ENCODE measurements around the gene CEMP1. TPM values are rescaled to one million over a fixed set of nuclear protein-coding genes. Genes with fewer than 3 reads are reported as not detected.

The CEMP1 gene
- total RNA-seq, 2 experiments from 2014 or later, result 1.0 to 1.8 TPM

DNA sequence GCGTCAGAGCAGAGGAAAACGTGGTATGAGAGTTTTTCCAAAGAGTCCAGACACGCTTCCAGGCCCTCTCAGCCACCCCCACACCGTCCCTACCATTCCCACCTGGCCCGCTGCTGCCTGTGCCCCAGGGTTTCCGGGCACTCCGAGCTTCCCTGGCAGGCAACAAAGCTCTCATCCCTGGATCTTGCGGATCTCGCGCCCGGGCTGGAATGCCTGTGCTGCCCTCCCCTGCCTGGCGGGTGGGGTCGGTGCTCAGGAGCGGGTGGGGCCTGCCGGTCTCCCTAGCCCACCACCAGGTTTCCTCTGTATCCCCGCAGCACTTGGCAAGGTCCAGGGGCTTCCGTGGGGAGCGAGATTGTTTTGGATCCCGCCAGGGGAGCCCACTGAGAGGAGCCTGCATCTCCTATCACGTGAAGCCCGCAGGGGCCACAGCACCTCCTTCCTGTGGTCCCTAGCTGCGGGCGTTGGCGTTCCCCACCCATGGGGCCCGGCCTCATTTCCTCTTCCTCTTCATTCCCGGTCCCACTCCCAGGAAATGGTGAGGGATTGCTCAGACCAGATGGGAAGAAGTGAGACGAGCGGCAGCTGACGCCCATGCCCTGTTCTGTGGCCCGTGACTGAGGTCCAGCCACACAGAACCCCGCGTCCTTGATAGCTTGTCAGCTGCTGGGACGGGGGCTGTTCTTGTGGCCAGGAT, 45.2 kb downstream of the CEMP1 start:
- H3K9me3 Mint-ChIP-seq, result no peaks in the 10 kb centered on the region
- no peak overlapping the region for H3K27ac ChIP-seq (ENCODE audit: low read depth in 1 of 2, low read length in 2 of 2)
- no peaks in the 10 kb centered on the region for H3K27me3 ChIP-seq (ENCODE audit: control insufficient read depth in 1 of 2, insufficient read depth in 2 of 2, low read length in 2 of 2)
- H3K27me3 Mint-ChIP-seq, result no peaks in the 10 kb centered on the region
- H3K4me3 ChIP-seq (ENCODE audit: low read length), result no peak overlapping the region
- no peak for ATAC-seq (ENCODE audit: poor library complexity)
- POLR2A ChIA-PET, result interaction anchor here (1.0 to 1.1 kb wide), 2 partner anchors 51 to 216 kb away, joined by 3 read pairs; partner anchors contain the start of gene PDPK1
- H3K36me3 Mint-ChIP-seq (ENCODE audit: low read depth), result no peaks in the 10 kb centered on the region
- DNase-seq, result peak in 1 of 14 experiments; percentile 23
- H3K36me3 ChIP-seq (ENCODE audit: insufficient read depth, low read length), result no peaks in the 10 kb centered on the region
- CTCF ChIA-PET, result interaction anchor here (1.2 to 1.7 kb wide), 2 partner anchors 15 to 146 kb away, joined by 4 to 7 read pairs; partner anchors contain the start of gene ABCA3
- peaks cover 12% of the 10 kb centered on the region for H3K4me1 Mint-ChIP-seq (ENCODE audit: low read depth)
- no peak overlapping the region for H3K27ac Mint-ChIP-seq
- H3K4me3 Mint-ChIP-seq, result no peak overlapping the region
- H3K4me1 ChIP-seq (ENCODE audit: insufficient read depth, low read length), result peaks cover 17% of the 10 kb centered on the region
- intact Hi-C loops (cut with DNase I, micrococcal nuclease), result loop anchor here (5.0 kb wide), 4 partner anchors 54 to 459 kb away; partner anchors contain the start of genes CASKIN1 (in 1 of the 2), CCNF (in 1 of the 2) and NHERF2 (in 1 of the 2)
- TF ChIP-seq, protein P1, sequence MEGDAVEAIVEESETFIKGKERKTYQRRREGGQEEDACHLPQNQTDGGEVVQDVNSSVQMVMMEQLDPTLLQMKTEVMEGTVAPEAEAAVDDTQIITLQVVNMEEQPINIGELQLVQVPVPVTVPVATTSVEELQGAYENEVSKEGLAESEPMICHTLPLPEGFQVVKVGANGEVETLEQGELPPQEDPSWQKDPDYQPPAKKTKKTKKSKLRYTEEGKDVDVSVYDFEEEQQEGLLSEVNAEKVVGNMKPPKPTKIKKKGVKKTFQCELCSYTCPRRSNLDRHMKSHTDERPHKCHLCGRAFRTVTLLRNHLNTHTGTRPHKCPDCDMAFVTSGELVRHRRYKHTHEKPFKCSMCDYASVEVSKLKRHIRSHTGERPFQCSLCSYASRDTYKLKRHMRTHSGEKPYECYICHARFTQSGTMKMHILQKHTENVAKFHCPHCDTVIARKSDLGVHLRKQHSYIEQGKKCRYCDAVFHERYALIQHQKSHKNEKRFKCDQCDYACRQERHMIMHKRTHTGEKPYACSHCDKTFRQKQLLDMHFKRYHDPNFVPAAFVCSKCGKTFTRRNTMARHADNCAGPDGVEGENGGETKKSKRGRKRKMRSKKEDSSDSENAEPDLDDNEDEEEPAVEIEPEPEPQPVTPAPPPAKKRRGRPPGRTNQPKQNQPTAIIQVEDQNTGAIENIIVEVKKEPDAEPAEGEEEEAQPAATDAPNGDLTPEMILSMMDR (IDR thresholded peaks at IDR 0.05), result no peak
- H3K9me3 ChIP-seq (ENCODE audit: control insufficient read depth in 1 of 2, insufficient read depth in 1 of 2, low read length in 2 of 2), result no peaks in the 10 kb centered on the region

DNA sequence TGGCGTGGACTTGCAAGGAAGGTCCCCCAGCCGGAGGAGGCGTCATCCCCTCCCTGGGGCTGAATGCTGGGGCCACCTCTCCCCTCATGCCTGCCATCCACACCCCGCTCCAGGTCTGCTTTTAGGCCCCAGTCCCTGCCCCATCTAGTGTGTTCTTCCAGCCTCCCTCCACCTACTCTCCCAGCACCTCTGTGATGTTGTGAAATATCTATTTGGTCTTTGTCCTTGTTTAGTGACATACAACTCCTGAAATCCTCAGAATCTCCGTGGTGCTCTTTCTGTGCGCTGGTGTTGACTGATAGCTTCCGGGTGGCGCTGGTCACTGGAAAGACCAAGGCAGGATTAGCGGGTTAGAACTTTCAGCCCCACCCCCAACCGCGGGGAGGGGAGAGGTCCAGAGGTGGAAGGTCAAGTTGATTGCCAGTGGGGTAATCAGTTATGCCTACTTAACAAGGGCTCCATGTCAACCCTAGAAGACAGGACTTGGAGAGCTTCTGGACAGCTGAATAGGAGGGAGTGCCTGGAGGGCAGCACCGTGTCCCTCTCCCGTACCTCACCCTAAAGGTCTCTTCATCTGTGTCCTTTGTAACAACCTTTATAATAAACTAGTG, 46.2 kb downstream of the CEMP1 start:
- no peaks in the 10 kb centered on the region for H3K9me3 Mint-ChIP-seq
- CTCF ChIA-PET, result no interaction called here
- ATAC-seq (ENCODE audit: poor library complexity), result no peak

More for the DNA sequence above, 46.2 kb downstream of the CEMP1 start:
- intact Hi-C loops (cut with DNase I, micrococcal nuclease), result loop anchor here (5.0 kb wide), 4 partner anchors 53 to 458 kb away; partner anchors contain the start of genes CASKIN1 (in 1 of the 2), CCNF (in 1 of the 2) and NHERF2 (in 1 of the 2)
- no peak overlapping the region for H3K27ac Mint-ChIP-seq
- no peak overlapping the region for H3K4me3 Mint-ChIP-seq
- DNase-seq, result no peak
- Histone ChIP-seq H3K9me3 (ENCODE audit: control insufficient read depth in 1 of 2, insufficient read depth in 1 of 2, low read length in 2 of 2) (no peaks in the 10 kb centered on the region), H3K36me3 (ENCODE audit: insufficient read depth, low read length) (no peaks in the 10 kb centered on the region), H3K27ac (ENCODE audit: low read depth in 1 of 2, low read length in 2 of 2) (no peak overlapping the region), H3K27me3 (ENCODE audit: control insufficient read depth in 1 of 2, insufficient read depth in 2 of 2, low read length in 2 of 2) (no peaks in the 10 kb centered on the region), H3K4me1 (ENCODE audit: insufficient read depth, low read length) (peaks cover 17% of the 10 kb centered on the region), H3K4me3 (ENCODE audit: low read length) (no peak overlapping the region)
- POLR2A ChIA-PET, result no interaction called here
- no peaks in the 10 kb centered on the region for H3K36me3 Mint-ChIP-seq (ENCODE audit: low read depth)
- H3K4me1 Mint-ChIP-seq (ENCODE audit: low read depth), result peaks cover 12% of the 10 kb centered on the region
- TF ChIP-seq, protein P1 (IDR thresholded peaks at IDR 0.05), result no peak
- no peaks in the 10 kb centered on the region for H3K27me3 Mint-ChIP-seq
